GM10847 (cell line): ENCODE results near the gene TEKTIP1.

Source experiments
- POLR2A ChIP-seq: IDR thresholded peaks from 2 replicates; pipeline ENCODE4 v1.6.1; 2011; ENCODE audit not compliant: insufficient read length; ENCODE audit errors: extremely low read depth

Gene TEKTIP1

GRCh38 chr19:3576696-3577443 is 37.9 kb downstream of the TEKTIP1 start:
- no peak for TF ChIP-seq POLR2A

- no peak for TF ChIP-seq POLR2A
These were observed 38.9 kb downstream of the TEKTIP1 start for GRCh38 chr19:3577723-3578344.

GRCh38 chr19:3578390-3578789 is 39.4 kb downstream of the TEKTIP1 start:
- no peak for TF ChIP-seq POLR2A

GRCh38 chr19:3580156-3580934 is 41.4 kb downstream of the TEKTIP1 start:
- no peak for TF ChIP-seq POLR2A

GRCh38 chr19:3585301-3586126 is 46.5 kb downstream of the TEKTIP1 start, which contains the start of gene GIPC3:
GIPC3 (plus strand) TSS chr19:3585478; CDS start chr19:3585598, 120 bp downstream.
- no peak for TF ChIP-seq POLR2A

- no peak for TF ChIP-seq POLR2A
These were observed 47.2 kb downstream of the TEKTIP1 start for GRCh38 chr19:3586127-3586626.

GRCh38 chr19:3586707-3587346 is 47.9 kb downstream of the TEKTIP1 start:
- no peak for TF ChIP-seq POLR2A

GRCh38 chr19:3589439-3589838 is 50.5 kb downstream of the TEKTIP1 start:
- TF ChIP-seq POLR2A = no peak

GRCh38 chr19:3589949-3590348 is 51.0 kb downstream of the TEKTIP1 start:
- TF ChIP-seq POLR2A = no peak

- no peak for TF ChIP-seq POLR2A
These were observed 52.2 kb downstream of the TEKTIP1 start for GRCh38 chr19:3590991-3591659.

- no peak for TF ChIP-seq POLR2A
These were observed 53.1 kb downstream of the TEKTIP1 start for GRCh38 chr19:3591876-3592613.

- TF ChIP-seq POLR2A = no peak
These were observed 54.2 kb downstream of the TEKTIP1 start for GRCh38 chr19:3593156-3593555.
